HG03442 (cell line): ENCODE results near the gene CLDN10.
"Not testable (repeated sequence)": the region's sequence is repeated elsewhere in the genome, so short reads cannot be mapped to it uniquely, and the experiment has no call there.

ENCODE experiments used
- ATAC-seq: cut with Tn5 transposase; IDR thresholded peaks from one replicate; pipeline ENCODE4 v1.9.1; 2021; ENCODE audit warnings: mild to moderate bottlenecking, moderate library complexity; ENCODE audit not compliant: unreplicated experiment

CLDN10 gene

GRCh38 chr13:95541308-95541707 is 11.2 kb upstream of the CLDN10 start:
- no peak for ATAC-seq

- no peak for ATAC-seq
Observed at GRCh38 chr13:95541911-95542474, 10.5 kb upstream of the CLDN10 start.

GRCh38 chr13:95544293-95544692 is 8.2 kb upstream of the CLDN10 start:
- no peak for ATAC-seq

GRCh38 chr13:95546919-95547318 is 5.6 kb upstream of the CLDN10 start:
- no peak for ATAC-seq

GRCh38 chr13:95547531-95548167 is 4.9 kb upstream of the CLDN10 start:
- no peak for ATAC-seq

GRCh38 chr13:95552208-95552538 is 347 bp upstream of the CLDN10 start:
- ATAC-seq, result peak; percentile 10

GRCh38 chr13:95553581-95554385 is 1.3 kb downstream of the CLDN10 start:
- ATAC-seq, result no peak

GRCh38 chr13:95557013-95557412 is 4.5 kb downstream of the CLDN10 start:
- ATAC-seq, result no peak

- ATAC-seq, result no peak
Observed at GRCh38 chr13:95559100-95559499, 6.6 kb downstream of the CLDN10 start.

GRCh38 chr13:95560387-95560786 is 7.9 kb downstream of the CLDN10 start:
- ATAC-seq, result no peak

GRCh38 chr13:95564091-95564490 is 11.6 kb downstream of the CLDN10 start:
- ATAC-seq, result no peak

GRCh38 chr13:95564733-95565291 is 12.3 kb downstream of the CLDN10 start:
- no peak for ATAC-seq

- ATAC-seq, result not testable (repeated sequence)
Observed at GRCh38 chr13:95565758-95566157, 13.2 kb downstream of the CLDN10 start.

GRCh38 chr13:95568131-95568530 is 15.6 kb downstream of the CLDN10 start:
- ATAC-seq, result no peak

- ATAC-seq, result no peak
Observed at GRCh38 chr13:95570016-95570415, 17.5 kb downstream of the CLDN10 start.

- no peak for ATAC-seq
Observed at GRCh38 chr13:95571941-95572340, 19.4 kb downstream of the CLDN10 start.

GRCh38 chr13:95573221-95573620 is 20.7 kb downstream of the CLDN10 start:
- no peak for ATAC-seq

- ATAC-seq, result peak; percentile 88
Observed at GRCh38 chr13:95579303-95579702, 26.8 kb downstream of the CLDN10 start.

GRCh38 chr13:95585867-95586266 is 33.3 kb downstream of the CLDN10 start:
- ATAC-seq, result no peak

GRCh38 chr13:95588134-95588533 is 35.6 kb downstream of the CLDN10 start:
- no peak for ATAC-seq

- ATAC-seq, result no peak
Observed at GRCh38 chr13:95588721-95589120, 36.2 kb downstream of the CLDN10 start.

GRCh38 chr13:95593462-95593861 is 40.9 kb downstream of the CLDN10 start:
- ATAC-seq, result no peak
